IMR-90 (cell line): Measurements from ENCODE around the gene MOB3B. TPM values are rescaled to one million over a fixed set of nuclear protein-coding genes. Genes with fewer than 3 reads are reported as not detected.

Experiments used
- ATAC-seq: fragments of 200-7000 bp; cut with Tn5 transposase; 2 replicates; pipeline ENCODE4 v1.9.1; 2020; ENCODE audit warnings: low read depth, mild to moderate bottlenecking, moderate library complexity
- BruUV-seq: library from RNA; stranded (reverse); fragments of 400-500 nt; replicated peaks from 2 replicates; lab custom pipeline; 2021; lab: Mats Ljungman, UMichigan
- CTCF ChIA-PET: fragments of 300-600 bp; formaldehyde crosslinking; extraction: SDS; loops from one replicate; lab custom pipeline; 2021; ENCODE audit warnings: antibody characterized with exemption; lab: Yijun Ruan, JAX
- POLR2A ChIA-PET: fragments of 300-600 bp; sonication (Branson Sonifier 250); formaldehyde crosslinking; loops from one replicate; lab custom pipeline; 2022; ENCODE audit warnings: antibody characterized with exemption; ENCODE audit not compliant: unreplicated experiment; lab: Charles Lee
- DNase-seq: peaks from one replicate; pipeline ENCODE4 v3.0.0; 2013
- H2AFZ ChIP-seq: replicated peaks from 2 replicates; pipeline ENCODE3; 2013; ENCODE audit warnings: low read length, mild to moderate bottlenecking; ENCODE audit not compliant: poor library complexity
- H2AK5ac ChIP-seq: 2 replicates; pipeline ENCODE4 v1.6.1; 2013; ENCODE audit warnings: low read depth, low read length, inconsistent platforms
- H2AK9ac ChIP-seq: replicated peaks from 2 replicates; pipeline ENCODE3; 2013; ENCODE audit warnings: mild to moderate bottlenecking, low read depth, low read length, moderate library complexity; ENCODE audit not compliant: poor library complexity
- H2BK120ac ChIP-seq: 2 replicates; pipeline ENCODE4 v1.6.1; 2013; ENCODE audit warnings: low read depth, low read length, inconsistent platforms
- H2BK15ac ChIP-seq: 3 replicates; pipeline ENCODE4 v1.6.1; 2013; ENCODE audit warnings: low read depth, low read length, inconsistent platforms
- H2BK20ac ChIP-seq: 2 replicates; pipeline ENCODE4 v1.6.1; 2013; ENCODE audit warnings: low read depth, mild to moderate bottlenecking, inconsistent platforms, low read length, moderate library complexity
- H2BK5ac ChIP-seq: 2 replicates; pipeline ENCODE4 v1.6.1; 2013; ENCODE audit warnings: mild to moderate bottlenecking, low read depth, low read length, inconsistent platforms; ENCODE audit not compliant: poor library complexity, severe bottlenecking
- H3K14ac ChIP-seq: replicated peaks from 2 replicates; pipeline ENCODE4 v1.6.1; 2013; ENCODE audit warnings: low read depth, low read length, inconsistent platforms
- H3K18ac ChIP-seq: 2 replicates; pipeline ENCODE4 v1.6.1; 2013; ENCODE audit warnings: low read depth, low read length, control low read depth
- H3K23ac ChIP-seq: 2 replicates; pipeline ENCODE4 v1.6.1; 2013; ENCODE audit warnings: low read depth, low read length, inconsistent platforms
- H3K27ac ChIP-seq: 2 replicates; pipeline ENCODE4 v1.5.1; 2013; ENCODE audit warnings: mild to moderate bottlenecking, control low read depth, low read length; ENCODE audit not compliant: insufficient read depth
- H3K27me3 ChIP-seq: 2 replicates; pipeline ENCODE4 v1.6.1; 2013; ENCODE audit warnings: low read length; ENCODE audit not compliant: control insufficient read depth, insufficient read depth
- H3K36me3 ChIP-seq: 2 replicates; pipeline ENCODE4 v1.6.1; 2013; ENCODE audit warnings: low read length, mixed read lengths; ENCODE audit not compliant: control insufficient read depth, insufficient read depth
- H3K4ac ChIP-seq: 2 replicates; pipeline ENCODE4 v1.6.1; 2013; ENCODE audit warnings: low read depth, low read length, inconsistent platforms
- H3K4me1 ChIP-seq: 2 replicates; pipeline ENCODE4 v1.6.1; 2013; ENCODE audit warnings: low read length, mixed read lengths; ENCODE audit not compliant: control insufficient read depth, insufficient read depth
- H3K4me2 ChIP-seq: 2 replicates; pipeline ENCODE4 v1.6.1; 2013; ENCODE audit warnings: low read depth, mild to moderate bottlenecking, control low read depth, low read length, moderate library complexity
- H3K4me3 ChIP-seq: 2 replicates; pipeline ENCODE4 v1.5.1; 2013; ENCODE audit warnings: low read depth, mild to moderate bottlenecking, control low read depth, low read length, moderate library complexity; ENCODE audit not compliant: insufficient read depth
- H3K56ac ChIP-seq: 2 replicates; pipeline ENCODE4 v1.6.1; 2013; ENCODE audit warnings: low read length, inconsistent platforms; ENCODE audit not compliant: insufficient read depth; ENCODE audit errors: extremely low read depth
- H3K79me1 ChIP-seq, 2 experiments: 2 replicates each; pipeline ENCODE4 v1.6.1; 2013; ENCODE audit warnings: low read length in 2 of 2, inconsistent platforms in 1 of 2, low read depth in 1 of 2
- H3K9ac ChIP-seq: 2 replicates; pipeline ENCODE4 v1.6.1; 2013; ENCODE audit warnings: low read depth, low read length, control low read depth
- H3K9me1 ChIP-seq: 2 replicates; pipeline ENCODE4 v1.6.1; 2013; ENCODE audit warnings: low read length, inconsistent platforms; ENCODE audit not compliant: insufficient read depth
- H3K9me3 ChIP-seq: 2 replicates; pipeline ENCODE4 v1.6.1; 2013; ENCODE audit warnings: low read length; ENCODE audit not compliant: control insufficient read depth, insufficient read depth
- H4K20me1 ChIP-seq: 2 replicates; pipeline ENCODE4 v1.6.1; 2013; ENCODE audit warnings: low read length, inconsistent platforms; ENCODE audit not compliant: insufficient read depth
- H4K5ac ChIP-seq: 2 replicates; pipeline ENCODE4 v1.6.1; 2013; ENCODE audit warnings: mild to moderate bottlenecking, low read depth, low read length, control low read depth
- H4K8ac ChIP-seq, 2 experiments: 2 replicates each; pipeline ENCODE4 v1.6.1; 2013; ENCODE audit warnings: low read depth in 2 of 2, low read length in 2 of 2, control low read depth in 1 of 2, inconsistent platforms in 1 of 2
- H4K91ac ChIP-seq: 2 replicates; pipeline ENCODE4 v1.6.1; 2013; ENCODE audit warnings: low read depth, low read length, inconsistent platforms; ENCODE audit not compliant: insufficient read depth
- BHLHE40 ChIP-seq: fragments of 150-350 bp; IDR thresholded peaks from 2 replicates; pipeline ENCODE4 v1.6.1; 2016; ENCODE audit warnings: mild to moderate bottlenecking, low read depth, low read length
- CEBPB ChIP-seq: IDR thresholded peaks from 2 replicates; pipeline ENCODE4 v1.6.1; 2012; ENCODE audit warnings: low read depth, low read length, improper control_type of control experiment
- CHD1 ChIP-seq: IDR thresholded peaks from 2 replicates; pipeline ENCODE4 v1.6.1; 2012; ENCODE audit warnings: low read depth, low read length, improper control_type of control experiment
- FOS ChIP-seq: fragments of 150-350 bp; IDR thresholded peaks from 2 replicates; pipeline ENCODE4 v1.6.1; 2016; ENCODE audit warnings: low read depth, low read length
- MAFK ChIP-seq: IDR thresholded peaks from 2 replicates; pipeline ENCODE4 v1.6.1; 2012; ENCODE audit warnings: low read depth, low read length, improper control_type of control experiment
- MAZ ChIP-seq: IDR thresholded peaks from 2 replicates; pipeline ENCODE4 v1.6.1; 2012; ENCODE audit warnings: low read depth, mild to moderate bottlenecking, low read length, improper control_type of control experiment, moderate library complexity, borderline replicate concordance
- MXI1 ChIP-seq: IDR thresholded peaks from 2 replicates; pipeline ENCODE4 v1.6.1; 2012; ENCODE audit warnings: low read depth, mild to moderate bottlenecking, low read length, moderate library complexity, borderline replicate concordance
- NFE2L2 ChIP-seq: fragments of 150-350 bp; IDR thresholded peaks from 2 replicates; pipeline ENCODE4 v1.6.1; 2016; ENCODE audit warnings: low read depth, mild to moderate bottlenecking, low read length
- POLR2A ChIP-seq: IDR thresholded peaks from 2 replicates; pipeline ENCODE4 v1.6.1; 2012; ENCODE audit warnings: mild to moderate bottlenecking, low read depth, low read length
- RAD21 ChIP-seq: IDR thresholded peaks from 2 replicates; pipeline ENCODE4 v1.6.1; 2012; ENCODE audit warnings: low read length, improper control_type of control experiment
- RCOR1 ChIP-seq: IDR thresholded peaks from 2 replicates; pipeline ENCODE4 v1.6.1; 2012; ENCODE audit warnings: mild to moderate bottlenecking, low read length, improper control_type of control experiment; ENCODE audit not compliant: insufficient replicate concordance
- RFX5 ChIP-seq: IDR thresholded peaks from 2 replicates; pipeline ENCODE4 v1.8.0; 2012; ENCODE audit warnings: low read depth, mild to moderate bottlenecking, low read length, moderate library complexity
- SMC3 ChIP-seq: fragments of 150-350 bp; IDR thresholded peaks from 2 replicates; pipeline ENCODE4 v1.6.1; 2016; ENCODE audit warnings: low read depth, mild to moderate bottlenecking, antibody characterized with exemption, low read length, moderate library complexity
- WGBS, 2 experiments: methylation state at CpG; one replicate each; pipeline versions ENCODE4 v1.1.5 to v1.1.7; 2013; ENCODE audit warnings: missing lambda C conversion rate in 2 of 2; ENCODE audit not compliant: insufficient read length in 1 of 2; ENCODE audit errors: extremely low coverage in 2 of 2; 5-methylcytosine and 5-hydroxymethylcytosine counted together
- dilution Hi-C: fragments of 300-500 bp; cut with HindIII; formaldehyde crosslinking; loops from one replicate; pipeline ENCODE4 v1.14.3; 2018; ENCODE audit warnings: low sequenced_read_pairs; ENCODE audit not compliant: unreplicated experiment
- in situ Hi-C: fragments of 300-500 bp; cut with MboI; formaldehyde crosslinking; loops from 3 replicates; pipeline ENCODE4 v1.14.3; 2019; ENCODE audit warnings: low sequenced_read_pairs, inconsistent platforms, mixed read lengths
- intact Hi-C: fragments of 100-400 bp; cut with micrococcal nuclease; formaldehyde crosslinking; loops from 2 replicates; pipeline ENCODE4 v1.10.0; 2022
- polyA plus RNA-seq, 3 experiments: library from polyadenylated mRNA; depleted of rRNA; stranded (reverse); fragments of >200 nt; gene quantifications; 2 replicates each; pipeline ENCODE4 v1.2.3, GENCODE V29; 2012; ENCODE audit warnings: low replicate concordance in 1 of 3
- total RNA-seq: library from RNA; depleted of rRNA; stranded (reverse); fragments of >200 nt; gene quantifications from 2 replicates; pipeline ENCODE4 v1.2.3, GENCODE V29; 2012
- TF ChIP-seq, protein P1 (sequence below): fragments of 150-350 bp; IDR thresholded peaks from 2 replicates; pipeline ENCODE4 v1.6.1; 2017; ENCODE audit warnings: mild to moderate bottlenecking, antibody characterized with exemption, low read length, low read depth
- TF ChIP-seq, protein P2 (sequence below): fragments of 150-350 bp; IDR thresholded peaks from 2 replicates; pipeline ENCODE4 v1.6.1; 2016; ENCODE audit warnings: low read depth, mild to moderate bottlenecking, low read length, moderate library complexity, borderline replicate concordance
- TF ChIP-seq, protein P3 (sequence below): conservative IDR thresholded peaks from 2 replicates; pipeline ENCODE4 v1.5.1; 2012; ENCODE audit warnings: mild to moderate bottlenecking, low read depth, low read length, improper control_type of control experiment

MOB3B gene
- total and polyA plus RNA-seq, 2 of the 4 experiments (the other 2 are of a cell fraction), result under 0.01 to 0.02 TPM

DNA sequence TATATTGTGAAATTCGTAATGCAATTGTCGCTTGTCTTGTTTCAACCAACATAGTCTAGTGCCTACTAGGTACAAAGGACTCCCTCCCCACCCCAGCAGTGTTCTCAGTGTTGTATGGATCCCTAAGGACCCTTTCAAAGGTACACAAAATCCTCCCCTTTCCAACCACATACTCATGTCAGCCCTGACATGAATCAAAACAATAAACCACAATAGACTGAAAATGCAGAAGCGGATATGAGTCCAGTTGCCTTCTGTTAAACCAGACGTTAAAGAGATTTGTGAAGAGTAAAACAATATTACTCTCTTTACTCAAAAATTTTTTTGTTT, 87.9 kb downstream of the MOB3B start:
- Histone ChIP-seq H3K56ac (no peak overlapping the region), H2AFZ (no peak overlapping the region), H3K79me1 (no peaks in the 10 kb centered on the region), H2BK5ac (no peak overlapping the region), H3K23ac (no peak overlapping the region), H2BK20ac (no peak overlapping the region), H3K36me3 (no peaks in the 10 kb centered on the region), H3K4me2 (no peak overlapping the region), H3K4me1 (no peaks in the 10 kb centered on the region), H2AK9ac (no peak overlapping the region), H3K9me3 (no peaks in the 10 kb centered on the region), H4K91ac (no peak overlapping the region), H3K4ac (no peak overlapping the region), H2BK15ac (no peak overlapping the region), H3K27ac (no peak overlapping the region), H3K18ac (no peak overlapping the region), H4K20me1 (no peaks in the 10 kb centered on the region), H3K4me3 (no peak overlapping the region), H3K9ac (no peak overlapping the region), H3K27me3 (no peaks in the 10 kb centered on the region), H4K8ac (no peak overlapping the region), H2AK5ac (no peak overlapping the region), H3K14ac (no peak overlapping the region), H3K9me1 (no peaks in the 10 kb centered on the region), H4K5ac (no peak overlapping the region), H2BK120ac (no peak overlapping the region)
- WGBS, 2 experiments, result no CpG with 5 or more reads among the region's 4 CpGs
- ATAC-seq, result no peak
- intact Hi-C loops, result no loop called here
- in situ Hi-C loops, result no loop called here
- CTCF ChIA-PET, result no interaction called here
- DNase-seq, result no peak
- dilution Hi-C loops, result no loop called here
- BruUV-seq, result no TSS peak
- POLR2A ChIA-PET, result no interaction called here
- TF ChIP-seq FOS (no peak), NFE2L2 (no peak), MAFK (no peak), RCOR1 (no peak), RFX5 (no peak), BHLHE40 (no peak), RAD21 (no peak), CHD1 (no peak), SMC3 (no peak), MXI1 (no peak), POLR2A (no peak), MAZ (no peak), CEBPB (no peak)
- TF ChIP-seq, protein P1, sequence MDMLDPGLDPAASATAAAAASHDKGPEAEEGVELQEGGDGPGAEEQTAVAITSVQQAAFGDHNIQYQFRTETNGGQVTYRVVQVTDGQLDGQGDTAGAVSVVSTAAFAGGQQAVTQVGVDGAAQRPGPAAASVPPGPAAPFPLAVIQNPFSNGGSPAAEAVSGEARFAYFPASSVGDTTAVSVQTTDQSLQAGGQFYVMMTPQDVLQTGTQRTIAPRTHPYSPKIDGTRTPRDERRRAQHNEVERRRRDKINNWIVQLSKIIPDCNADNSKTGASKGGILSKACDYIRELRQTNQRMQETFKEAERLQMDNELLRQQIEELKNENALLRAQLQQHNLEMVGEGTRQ, result no peak
- TF ChIP-seq, protein P2, sequence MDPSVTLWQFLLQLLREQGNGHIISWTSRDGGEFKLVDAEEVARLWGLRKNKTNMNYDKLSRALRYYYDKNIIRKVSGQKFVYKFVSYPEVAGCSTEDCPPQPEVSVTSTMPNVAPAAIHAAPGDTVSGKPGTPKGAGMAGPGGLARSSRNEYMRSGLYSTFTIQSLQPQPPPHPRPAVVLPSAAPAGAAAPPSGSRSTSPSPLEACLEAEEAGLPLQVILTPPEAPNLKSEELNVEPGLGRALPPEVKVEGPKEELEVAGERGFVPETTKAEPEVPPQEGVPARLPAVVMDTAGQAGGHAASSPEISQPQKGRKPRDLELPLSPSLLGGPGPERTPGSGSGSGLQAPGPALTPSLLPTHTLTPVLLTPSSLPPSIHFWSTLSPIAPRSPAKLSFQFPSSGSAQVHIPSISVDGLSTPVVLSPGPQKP, result no peak
- TF ChIP-seq, protein P3, sequence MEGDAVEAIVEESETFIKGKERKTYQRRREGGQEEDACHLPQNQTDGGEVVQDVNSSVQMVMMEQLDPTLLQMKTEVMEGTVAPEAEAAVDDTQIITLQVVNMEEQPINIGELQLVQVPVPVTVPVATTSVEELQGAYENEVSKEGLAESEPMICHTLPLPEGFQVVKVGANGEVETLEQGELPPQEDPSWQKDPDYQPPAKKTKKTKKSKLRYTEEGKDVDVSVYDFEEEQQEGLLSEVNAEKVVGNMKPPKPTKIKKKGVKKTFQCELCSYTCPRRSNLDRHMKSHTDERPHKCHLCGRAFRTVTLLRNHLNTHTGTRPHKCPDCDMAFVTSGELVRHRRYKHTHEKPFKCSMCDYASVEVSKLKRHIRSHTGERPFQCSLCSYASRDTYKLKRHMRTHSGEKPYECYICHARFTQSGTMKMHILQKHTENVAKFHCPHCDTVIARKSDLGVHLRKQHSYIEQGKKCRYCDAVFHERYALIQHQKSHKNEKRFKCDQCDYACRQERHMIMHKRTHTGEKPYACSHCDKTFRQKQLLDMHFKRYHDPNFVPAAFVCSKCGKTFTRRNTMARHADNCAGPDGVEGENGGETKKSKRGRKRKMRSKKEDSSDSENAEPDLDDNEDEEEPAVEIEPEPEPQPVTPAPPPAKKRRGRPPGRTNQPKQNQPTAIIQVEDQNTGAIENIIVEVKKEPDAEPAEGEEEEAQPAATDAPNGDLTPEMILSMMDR, result no peak
